A673 (cell line): ENCODE data around the gene HFM1. TPM values are rescaled to one million over a fixed set of nuclear protein-coding genes. Genes with fewer than 3 reads are reported as not detected.
A peak's percentile ranks its signal among the peaks of the same experiment; 100 is the strongest.

Experiments used
- BruUV-seq: library from RNA; stranded (reverse); fragments of 400-500 nt; replicated peaks from 2 replicates; lab custom pipeline; 2021; lab: Mats Ljungman, UMichigan
- CTCF ChIA-PET: fragments of 300-600 bp; sonication (Branson Sonifier 250); formaldehyde crosslinking; loops from one replicate; lab custom pipeline; 2022; ENCODE audit warnings: antibody characterized with exemption; lab: Charles Lee
- POLR2A ChIA-PET: fragments of 300-600 bp; sonication (Branson Sonifier 250); formaldehyde crosslinking; loops from one replicate; lab custom pipeline; 2022; ENCODE audit warnings: antibody characterized with exemption; ENCODE audit not compliant: low non-redundant PET; lab: Charles Lee
- DNase-seq: peaks from one replicate; pipeline ENCODE4 v3.0.0-alpha.2; 2015; ENCODE audit warnings: low spot score
- H3K27ac ChIP-seq: fragments of 200-600 bp; sonication (generic); 2 replicates; pipeline ENCODE4 v1.5.1; 2016; ENCODE audit warnings: mixed run types, low read depth, mild to moderate bottlenecking, mixed read lengths, antibody characterized with exemption, low read length; ENCODE audit not compliant: poor library complexity, severe bottlenecking
- H3K27me3 ChIP-seq: fragments of 200-600 bp; sonication (generic); replicated peaks from 2 replicates; pipeline ENCODE4 v1.6.1; 2017; ENCODE audit warnings: mixed run types, low read depth, mild to moderate bottlenecking, mixed read lengths, antibody characterized with exemption, low read length; ENCODE audit not compliant: insufficient read depth, poor library complexity
- H3K36me3 ChIP-seq: fragments of 200-600 bp; sonication (generic); 2 replicates; pipeline ENCODE4 v1.6.1; 2016; ENCODE audit warnings: mixed run types, mild to moderate bottlenecking, mixed read lengths, antibody characterized with exemption, low read length; ENCODE audit not compliant: insufficient read depth, poor library complexity, severe bottlenecking
- H3K4me1 ChIP-seq: fragments of 200-600 bp; sonication (generic); 2 replicates; pipeline ENCODE4 v1.6.1; 2017; ENCODE audit warnings: mixed run types, mild to moderate bottlenecking, mixed read lengths, antibody characterized with exemption, low read length; ENCODE audit not compliant: insufficient read depth, poor library complexity, severe bottlenecking
- H3K4me3 ChIP-seq: fragments of 200-600 bp; sonication (generic); 2 replicates; pipeline ENCODE4 v1.5.1; 2016; ENCODE audit warnings: low read depth, mixed run types, mild to moderate bottlenecking, mixed read lengths, low read length; ENCODE audit not compliant: poor library complexity, severe bottlenecking
- H3K9me3 ChIP-seq: fragments of 200-600 bp; sonication (generic); 2 replicates; pipeline ENCODE4 v1.6.1; 2016; ENCODE audit warnings: mixed run types, low read depth, mild to moderate bottlenecking, mixed read lengths, antibody characterized with exemption, low read length; ENCODE audit not compliant: poor library complexity, severe bottlenecking
- EZH2 ChIP-seq: fragments of 200-600 bp; sonication (generic); IDR thresholded peaks from 2 replicates; pipeline ENCODE4 v1.6.1; 2017; ENCODE audit warnings: borderline replicate concordance, low read depth, mild to moderate bottlenecking, mixed read lengths, antibody characterized with exemption, low read length; ENCODE audit not compliant: poor library complexity, severe bottlenecking
- intact Hi-C: fragments of 100-400 bp; cut with micrococcal nuclease; formaldehyde crosslinking; loops from one replicate; pipeline ENCODE4 v1.10.0; 2022; ENCODE audit not compliant: unreplicated experiment
- total RNA-seq: library from RNA; stranded (reverse); gene quantifications from 2 replicates; pipeline ENCODE4 v1.2.3, GENCODE V29; 2021
- TF ChIP-seq, protein P1 (sequence below): fragments of 300-800, 200-600 bp; sonication (generic); conservative IDR thresholded peaks from 2 replicates; pipeline ENCODE4 v1.5.1; 2017; ENCODE audit warnings: low read depth, mild to moderate bottlenecking, antibody characterized with exemption, low read length, moderate library complexity, mixed read lengths

Gene HFM1
- total RNA-seq, 1 experiment from 2014 or later, result 0.69 TPM

- ChIA-PET POLR2A (no interaction called here), CTCF (interaction anchor here (0.6 kb wide), 1 partner anchor 236 kb away, joined by 3 read pairs; no protein-coding TSS in a partner anchor)
- no TSS peak for BruUV-seq
- H3K4me3 ChIP-seq, result no peak overlapping the region
- no peak overlapping the region for H3K27ac ChIP-seq
- intact Hi-C loops, result loop anchor here (1.0 to 5.0 kb wide), 3 partner anchors 122 to 646 kb away; partner anchors contain the start of gene CDC7
- no peaks in the 10 kb centered on the region for H3K36me3 ChIP-seq
- H3K27me3 ChIP-seq, result no peaks in the 10 kb centered on the region
- no peaks in the 10 kb centered on the region for H3K9me3 ChIP-seq
- no peaks in the 10 kb centered on the region for H3K4me1 ChIP-seq
- no peak for DNase-seq
- TF ChIP-seq EZH2, result no peak
- TF ChIP-seq, protein P1, sequence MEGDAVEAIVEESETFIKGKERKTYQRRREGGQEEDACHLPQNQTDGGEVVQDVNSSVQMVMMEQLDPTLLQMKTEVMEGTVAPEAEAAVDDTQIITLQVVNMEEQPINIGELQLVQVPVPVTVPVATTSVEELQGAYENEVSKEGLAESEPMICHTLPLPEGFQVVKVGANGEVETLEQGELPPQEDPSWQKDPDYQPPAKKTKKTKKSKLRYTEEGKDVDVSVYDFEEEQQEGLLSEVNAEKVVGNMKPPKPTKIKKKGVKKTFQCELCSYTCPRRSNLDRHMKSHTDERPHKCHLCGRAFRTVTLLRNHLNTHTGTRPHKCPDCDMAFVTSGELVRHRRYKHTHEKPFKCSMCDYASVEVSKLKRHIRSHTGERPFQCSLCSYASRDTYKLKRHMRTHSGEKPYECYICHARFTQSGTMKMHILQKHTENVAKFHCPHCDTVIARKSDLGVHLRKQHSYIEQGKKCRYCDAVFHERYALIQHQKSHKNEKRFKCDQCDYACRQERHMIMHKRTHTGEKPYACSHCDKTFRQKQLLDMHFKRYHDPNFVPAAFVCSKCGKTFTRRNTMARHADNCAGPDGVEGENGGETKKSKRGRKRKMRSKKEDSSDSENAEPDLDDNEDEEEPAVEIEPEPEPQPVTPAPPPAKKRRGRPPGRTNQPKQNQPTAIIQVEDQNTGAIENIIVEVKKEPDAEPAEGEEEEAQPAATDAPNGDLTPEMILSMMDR, result no peak
These were observed 122.9 kb downstream of the HFM1 start for GRCh38 chr1:91281782-91282181.

- Histone ChIP-seq H3K4me1 (no peaks in the 10 kb centered on the region), H3K27ac (no peak overlapping the region), H3K27me3 (no peaks in the 10 kb centered on the region), H3K4me3 (no peak overlapping the region), H3K36me3 (no peaks in the 10 kb centered on the region), H3K9me3 (no peaks in the 10 kb centered on the region)
- intact Hi-C loops, result loop anchor here (1.0 to 10.0 kb wide), 2 partner anchors 112 to 554 kb away; no protein-coding TSS in a partner anchor
- no TSS peak for BruUV-seq
- CTCF ChIA-PET, result interaction anchor here (0.6 to 2.4 kb wide), 2 partner anchors 113 to 158 kb away, joined by 3 to 43 read pairs; no protein-coding TSS in a partner anchor
- peak; percentile 55 for DNase-seq
- TF ChIP-seq, protein P1, result peak; percentile 57
- no peak for TF ChIP-seq EZH2
- POLR2A ChIA-PET, result interaction anchor here (0.6 kb wide), 1 partner anchor 270 kb away, joined by 3 read pairs; no protein-coding TSS in a partner anchor
These were observed 125.9 kb downstream of the HFM1 start for GRCh38 chr1:91278754-91279153.

- BruUV-seq, result no TSS peak
- no peaks in the 10 kb centered on the region for H3K9me3 ChIP-seq
- H3K4me1 ChIP-seq, result no peaks in the 10 kb centered on the region
- ChIA-PET CTCF (no interaction called here), POLR2A (no interaction called here)
- no peaks in the 10 kb centered on the region for H3K36me3 ChIP-seq
- TF ChIP-seq EZH2, result no peak
- TF ChIP-seq, protein P1, result no peak
- H3K27me3 ChIP-seq, result no peaks in the 10 kb centered on the region
- DNase-seq, result peak; percentile 4
- H3K4me3 ChIP-seq, result no peak overlapping the region
- no peak overlapping the region for H3K27ac ChIP-seq
- intact Hi-C loops, result loop anchor here (5.0 to 10.0 kb wide), 2 partner anchors 549 to 1162 kb away; no protein-coding TSS in a partner anchor
These were observed 130.8 kb downstream of the HFM1 start for GRCh38 chr1:91273875-91274274.
